ENCODE measurements around the gene RAB30. TPM values are rescaled to one million over a fixed set of nuclear protein-coding genes. Genes with fewer than 3 reads are reported as not detected.

The RAB30 gene
- total RNA-seq, 2 donors from 2014 or later: 17.0 to 24.2 TPM

- peak in 1 of 2 donors; percentile 20 for ATAC-seq
- no peak for DNase-seq
- intact Hi-C loops (cut with DNase I): no loop called here
These were observed 73.0 kb downstream of the RAB30 start for GRCh38 chr11:82998697-82999096.

GRCh38 chr11:82996966-82997606, 74.6 kb downstream of the RAB30 start:
- intact Hi-C loops (cut with DNase I): no loop called here

GRCh38 chr11:82995754-82996398, 75.8 kb downstream of the RAB30 start:
- ATAC-seq: peak; percentile 32 to 56
- DNase-seq: no peak
- intact Hi-C loops (cut with DNase I): no loop called here

More at GRCh38 chr11:82996966-82997606, 74.6 kb downstream of the RAB30 start:
- ATAC-seq (peak in 1 of 2 donors; percentile 10), DNase-seq (no peak)

DNA sequence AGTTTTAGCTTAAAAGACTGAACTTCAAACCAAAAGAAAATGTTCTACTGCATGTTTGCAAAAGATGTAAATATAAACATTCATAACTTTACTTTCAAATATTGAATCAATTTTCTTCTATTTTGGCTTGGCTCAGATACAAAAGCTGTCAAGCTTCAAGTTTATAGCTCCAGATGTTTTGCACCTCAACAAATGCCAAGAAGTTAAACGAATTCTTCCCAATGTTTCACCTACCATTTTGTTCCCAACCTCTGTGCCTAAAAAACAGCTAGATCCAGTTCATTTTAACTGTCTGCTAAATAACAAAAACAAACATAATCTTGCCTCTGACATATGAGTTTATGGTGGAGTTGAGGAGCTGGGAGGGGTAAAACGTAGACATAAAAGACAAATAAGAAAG, 76.5 kb downstream of the RAB30 start:
- DNase-seq (no peak), ATAC-seq (no peak)
- intact Hi-C loops (cut with DNase I): no loop called here

DNA sequence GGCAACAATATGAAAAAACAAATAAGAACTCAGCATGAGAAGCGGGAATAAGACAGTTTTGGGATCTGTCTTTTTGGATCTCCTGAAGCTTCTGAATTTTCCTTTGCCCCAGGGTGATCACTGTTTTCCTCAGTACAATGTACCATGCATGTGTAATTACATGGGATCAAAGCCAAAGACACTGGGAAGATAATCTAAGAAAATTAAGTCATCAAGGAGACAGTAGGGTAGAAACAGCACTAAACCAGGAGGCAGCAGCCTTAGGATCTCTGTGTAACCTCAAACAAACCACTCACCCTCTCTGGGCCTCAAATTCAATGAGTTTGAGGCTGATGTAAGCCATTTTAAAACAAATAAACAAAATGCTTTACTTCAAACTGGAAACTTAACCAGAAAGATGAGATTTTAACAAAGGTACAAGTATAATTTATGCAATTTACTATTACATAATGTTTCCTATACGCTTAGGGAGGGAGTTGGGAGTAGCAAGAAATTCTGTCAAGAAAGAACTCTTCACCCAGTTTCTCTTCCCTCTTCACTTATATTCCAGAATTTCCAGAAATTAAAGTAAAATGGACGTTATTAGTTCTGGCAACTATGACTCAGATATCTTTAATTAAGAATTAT, 77.0 kb downstream of the RAB30 start:
- intact Hi-C loops (cut with DNase I): loop anchor here in 1 of 2 donors (5.0 kb wide), 1 partner anchor 73 kb away; no protein-coding TSS in a partner anchor
- ATAC-seq (no peak), DNase-seq (no peak)

- DNase-seq (no peak), ATAC-seq (peak; percentile 79 to 90)
- intact Hi-C loops (cut with DNase I): loop anchor here in 1 of 2 donors (5.0 kb wide), 1 partner anchor 75 kb away; no protein-coding TSS in a partner anchor
These were observed 79.5 kb downstream of the RAB30 start for GRCh38 chr11:82992223-82992622.

GRCh38 chr11:82989628-82990404, 81.9 kb downstream of the RAB30 start:
- ATAC-seq (no peak), DNase-seq (no peak)
- intact Hi-C loops (cut with DNase I): loop anchor here in 1 of 2 donors (5.0 to 10.0 kb wide), 2 partner anchors 77 to 165 kb away; partner anchors contain the start of gene PCF11

DNA sequence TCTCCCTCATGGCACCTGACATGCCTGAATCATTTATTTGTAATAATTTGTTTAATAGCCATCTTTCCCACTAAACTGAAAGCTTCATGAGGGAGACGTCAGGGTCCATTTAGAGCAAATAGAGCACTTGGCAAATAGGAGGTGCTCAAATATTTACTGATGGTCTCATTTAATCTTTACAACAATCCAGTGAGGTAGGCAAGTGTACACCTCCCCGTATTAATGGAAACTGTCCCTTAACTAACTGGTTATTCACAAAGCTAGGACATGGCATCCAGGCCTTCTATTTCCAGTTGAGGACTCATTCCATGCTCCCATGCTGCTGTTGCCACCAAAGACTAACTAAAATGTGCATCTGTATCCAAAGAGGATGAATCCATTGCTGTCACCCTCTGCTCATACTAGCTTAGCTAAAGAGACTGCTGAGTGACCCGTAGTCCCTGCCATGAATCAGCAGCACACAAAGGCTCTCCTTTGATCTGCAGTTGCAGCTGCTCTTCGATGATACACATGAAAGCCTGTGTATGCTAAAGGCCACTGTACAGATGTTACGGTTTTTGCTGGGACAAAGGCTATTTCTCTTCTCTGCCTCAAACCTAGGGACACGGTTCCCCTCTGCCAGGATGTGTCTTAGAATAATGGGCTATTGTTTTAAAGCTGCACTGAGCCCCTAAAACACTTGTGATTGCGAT, 82.6 kb downstream of the RAB30 start:
- peak in 1 of 2 donors; percentile 15 for ATAC-seq
- no peak for DNase-seq
- intact Hi-C loops (cut with DNase I): loop anchor here in 1 of 2 donors (10.0 kb wide), 1 partner anchor 166 kb away; the partner anchor contains the start of gene PCF11

- ATAC-seq (no peak), DNase-seq (no peak)
- intact Hi-C loops (cut with DNase I): loop anchor here in 1 of 2 donors (10.0 kb wide), 1 partner anchor 167 kb away; the partner anchor contains the start of gene PCF11
These were observed 83.7 kb downstream of the RAB30 start for GRCh38 chr11:82987997-82988396.

DNA sequence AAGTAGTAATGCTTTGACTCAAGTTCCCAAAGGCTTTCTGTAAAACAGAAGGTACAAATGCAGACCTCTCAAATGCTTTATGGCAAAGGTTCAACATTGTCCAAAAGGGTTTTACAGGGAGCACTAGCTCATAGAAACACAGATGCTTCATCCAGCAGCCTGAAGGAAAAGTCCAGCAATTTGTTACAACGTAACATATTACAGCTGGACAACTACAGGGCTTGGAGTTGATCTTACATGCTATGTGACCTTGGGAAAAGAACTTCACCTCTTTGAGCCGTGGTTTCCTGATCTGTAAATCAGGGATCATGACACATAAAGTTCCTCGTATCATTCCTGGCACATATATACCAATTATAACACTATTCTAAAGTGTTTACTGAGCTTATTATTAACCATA, 85.3 kb downstream of the RAB30 start:
- DNase-seq (no peak), ATAC-seq (no peak)
- intact Hi-C loops (cut with DNase I): loop anchor here in 1 of 2 donors (10.0 kb wide), 1 partner anchor 168 kb away; the partner anchor contains the start of gene PCF11

DNA sequence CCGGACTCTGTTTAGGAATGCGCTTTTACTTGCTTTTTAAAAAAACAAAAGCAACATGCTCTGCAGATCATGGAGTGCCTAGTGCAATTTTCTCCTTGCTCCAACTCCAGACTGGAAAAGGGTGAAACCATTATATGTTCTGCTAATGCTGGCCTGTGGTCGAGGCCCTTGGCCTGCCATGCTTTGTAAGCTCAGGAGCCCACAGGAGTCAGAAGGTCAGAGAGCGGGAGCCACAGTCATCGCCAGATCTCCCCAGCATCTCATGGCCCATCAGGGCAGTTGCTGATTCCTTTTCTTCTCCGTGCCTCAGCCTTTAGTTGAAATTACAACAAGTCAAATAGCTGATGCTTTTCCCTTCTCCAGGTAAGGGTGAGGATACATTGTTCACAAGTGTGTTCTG, 89.8 kb downstream of the RAB30 start:
- intact Hi-C loops (cut with DNase I): loop anchor here in 1 of 2 donors (10.0 kb wide), 1 partner anchor 173 kb away; the partner anchor contains the start of gene PCF11
- DNase-seq (no peak), ATAC-seq (no peak)

DNA sequence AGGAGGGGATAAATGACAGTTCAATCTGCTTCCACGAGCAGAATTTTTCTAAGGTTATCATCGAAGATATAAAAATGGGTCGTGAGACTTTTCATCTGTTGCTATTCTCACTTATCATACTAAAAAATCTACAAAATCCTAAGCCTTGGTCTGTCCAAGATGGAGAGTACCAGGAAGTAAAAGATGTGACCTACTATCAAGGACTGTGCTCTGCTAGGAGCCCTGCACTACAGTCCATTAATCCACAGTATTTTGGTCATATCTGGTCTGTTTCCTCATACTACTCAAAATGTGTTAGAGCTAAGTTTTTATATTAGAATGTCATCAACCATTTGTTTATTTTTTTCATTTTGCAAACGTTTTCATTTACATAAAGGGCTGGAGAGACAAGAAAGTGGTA, 90.8 kb downstream of the RAB30 start:
- no peak for ATAC-seq
- DNase-seq: no peak
- intact Hi-C loops (cut with DNase I): loop anchor here in 1 of 2 donors (10.0 kb wide), 1 partner anchor 174 kb away; the partner anchor contains the start of gene PCF11

DNA sequence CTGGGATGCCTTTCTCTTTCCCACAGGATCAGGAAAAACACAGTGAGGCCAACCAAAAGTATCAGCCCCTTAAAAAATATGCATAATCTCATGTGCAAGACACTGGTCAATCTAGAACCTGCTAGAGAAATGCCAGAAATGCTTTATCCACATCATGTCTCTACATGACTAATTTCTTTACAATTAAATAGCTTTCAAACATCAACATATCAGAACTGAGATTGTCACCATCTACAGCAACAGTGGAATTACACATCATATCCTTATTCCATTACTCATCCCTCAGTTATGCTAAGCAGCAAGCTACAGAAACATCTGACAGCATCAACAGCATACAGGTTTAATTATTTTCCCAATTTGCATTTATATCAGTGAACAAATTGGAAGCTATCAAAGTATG, 91.4 kb downstream of the RAB30 start:
- DNase-seq (no peak), ATAC-seq (peak in 1 of 2 donors; percentile 65)
- intact Hi-C loops (cut with DNase I): loop anchor here in 1 of 2 donors (10.0 kb wide), 1 partner anchor 175 kb away; the partner anchor contains the start of gene PCF11

- intact Hi-C loops (cut with DNase I): loop anchor here in 1 of 2 donors (5.0 to 10.0 kb wide), 2 partner anchors 87 to 175 kb away; partner anchors contain the start of gene PCF11
- no peak for DNase-seq
- no peak for ATAC-seq
These were observed 91.9 kb downstream of the RAB30 start for GRCh38 chr11:82979824-82980223.

DNA sequence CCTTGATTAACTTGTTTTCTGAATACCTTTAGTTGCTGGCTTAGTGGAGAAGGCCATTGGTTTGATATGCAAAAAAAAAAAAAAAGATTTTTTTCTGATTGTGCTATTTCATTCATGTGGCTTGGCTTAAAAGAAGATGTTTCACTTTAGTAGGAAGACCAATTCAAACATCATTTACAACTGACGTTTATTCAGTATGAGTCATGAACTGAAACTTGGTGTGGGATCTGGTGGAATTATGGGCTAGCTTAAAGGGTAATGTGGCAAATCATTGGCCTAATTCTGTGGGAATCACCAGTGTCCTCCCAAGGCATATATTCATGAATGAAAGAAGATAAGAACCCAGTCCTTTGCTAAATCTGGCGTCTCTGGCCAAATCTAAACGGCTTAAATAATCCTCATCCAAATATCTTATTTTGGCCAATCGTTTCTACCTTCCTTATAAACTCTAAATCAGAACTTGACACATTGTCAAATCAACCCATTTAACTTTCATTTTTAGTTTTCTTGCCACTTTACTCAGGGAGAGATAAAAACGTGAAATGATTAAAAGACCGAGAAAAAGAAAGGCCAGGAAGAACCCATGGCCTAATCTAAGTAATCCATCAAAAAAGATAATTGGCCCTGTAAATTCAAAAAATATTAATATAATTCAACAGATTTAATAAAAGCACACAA, 93.1 kb downstream of the RAB30 start:
- DNase-seq (no peak), ATAC-seq (no peak)
- intact Hi-C loops (cut with DNase I): loop anchor here in 1 of 2 donors (5.0 kb wide), 1 partner anchor 89 kb away; no protein-coding TSS in a partner anchor

GRCh38 chr11:82976786-82977185, 94.9 kb downstream of the RAB30 start:
- intact Hi-C loops (cut with DNase I): loop anchor here in 1 of 2 donors (5.0 kb wide), 1 partner anchor 91 kb away; no protein-coding TSS in a partner anchor
- ATAC-seq (no peak), DNase-seq (no peak)

DNA sequence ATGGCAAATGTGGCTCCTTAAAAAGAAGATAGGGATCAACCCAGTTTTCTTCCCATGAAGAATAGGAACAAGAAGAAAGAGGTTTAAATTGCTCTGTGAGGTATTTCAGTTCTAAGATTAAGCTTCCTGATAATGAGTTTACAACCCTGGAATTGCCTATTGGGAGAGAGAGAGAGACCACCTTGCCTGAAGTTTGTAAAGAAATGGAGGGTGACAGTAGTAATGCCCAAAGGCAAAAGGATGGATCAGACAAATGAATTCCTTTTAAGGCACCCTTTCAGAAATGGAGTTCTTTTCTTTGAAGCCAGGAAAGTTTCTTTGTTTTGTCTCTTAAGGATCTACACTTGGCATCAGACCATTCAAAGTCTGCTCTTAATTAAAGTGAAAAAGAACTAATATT, 95.8 kb downstream of the RAB30 start:
- ATAC-seq: no peak
- no peak for DNase-seq
- intact Hi-C loops (cut with DNase I): loop anchor here in 1 of 2 donors (5.0 kb wide), 1 partner anchor 91 kb away; no protein-coding TSS in a partner anchor

All from left cardiac atrium (tissue), 4 donors.